Kidney (tissue), 14 donors: Measurements from ENCODE around the gene RAET1L. TPM values are rescaled to one million over a fixed set of nuclear protein-coding genes. Genes with fewer than 3 reads are reported as not detected.
"Not testable (repeated sequence)": the region's sequence is repeated elsewhere in the genome, so short reads cannot be mapped to it uniquely, and the experiment has no call there.

Experiments
- DNase-seq, 5 donors: peaks; one replicate each; pipeline ENCODE4 v3.0.0-alpha.2; 2013 to 2020
- FAIRE-seq: peaks from 2 replicates; lab custom pipeline; 2012; peaks lifted over from hg19 to GRCh38; lab: Jason Lieb, UNC
- H3K27ac ChIP-seq, 2 donors: one replicate each; pipeline ENCODE4 v1.7.0; 2013; ENCODE audit warnings: low read depth in 2 of 2, low read length in 2 of 2, inconsistent platforms in 1 of 2
- H3K27me3 ChIP-seq: one replicate; pipeline ENCODE4 v1.7.1; 2013; ENCODE audit warnings: low read length, inconsistent platforms; ENCODE audit not compliant: control insufficient read depth, insufficient read depth
- H3K36me3 ChIP-seq, 3 donors: one replicate each; pipeline versions ENCODE4 v1.7.0 to v1.7.1; 2013; ENCODE audit warnings: low read length in 3 of 3, control low read depth in 1 of 3, inconsistent platforms in 1 of 3; ENCODE audit not compliant: insufficient read depth in 3 of 3, control insufficient read depth in 2 of 3
- H3K4me1 ChIP-seq, 3 donors: one replicate each; pipeline versions ENCODE4 v1.7.0 to v1.7.1; 2013; ENCODE audit warnings: low read length in 3 of 3, inconsistent platforms in 1 of 3, low read depth in 1 of 3; ENCODE audit not compliant: control insufficient read depth in 2 of 3, insufficient read depth in 2 of 3
- H3K4me3 ChIP-seq, 3 donors: one replicate each; pipeline versions ENCODE4 v1.7.0 to v1.8.1; 2013; ENCODE audit warnings: low read length in 3 of 3, control low read depth in 1 of 3, inconsistent platforms in 1 of 3
- H3K9ac ChIP-seq, 3 donors: one replicate each; pipeline versions ENCODE4 v1.7.0 to v1.7.1; 2013; ENCODE audit warnings: low read length in 3 of 3, control low read depth in 1 of 3, inconsistent platforms in 1 of 3
- H3K9me3 ChIP-seq, 3 donors: one replicate each; pipeline versions ENCODE4 v1.7.0 to v1.7.1; 2013; ENCODE audit warnings: low read length in 3 of 3, control low read depth in 1 of 3, inconsistent platforms in 1 of 3; ENCODE audit not compliant: control insufficient read depth in 2 of 3, insufficient read depth in 1 of 3
- intact Hi-C: fragments of 100-400 bp; cut with DNase I; formaldehyde crosslinking; loops from one replicate; pipeline ENCODE4 v1.11.1; 2022
- polyA plus RNA-seq: library from polyadenylated mRNA; stranded (reverse); fragments of 350-450 nt; fragmentation: Illumina TruSeq; extraction: RNeasy Lipid Tissue Mini Kit (QIAGEN cat#74804); gene quantifications from one replicate; pipeline ENCODE4 v1.2.3, GENCODE V29; 2014; ENCODE audit warnings: low read depth, low replicate concordance; ENCODE audit not compliant: insufficient read depth
- total RNA-seq: library from RNA; stranded (reverse); fragmentation: NEBNext Ultra II Directional; extraction: Animal tissue kit (Norgen Biotek cat#: 25700); gene quantifications from one replicate; pipeline ENCODE4 v1.2.1, GENCODE V29; 2021
- TF ChIP-seq, protein P1 (sequence below): IDR thresholded peaks from 3 replicates; pipeline ENCODE4 v1.5.1; 2012; ENCODE audit warnings: mild to moderate bottlenecking, moderate library complexity, borderline replicate concordance; ENCODE audit not compliant: insufficient read depth; ENCODE audit errors: extremely low read depth
- donor health status: control.
- donor health status: control.
- donor health status: control.
- donor health status: control.
- donor health status: control.
- donor health status: DM: yes; HTN: yes; CAD: no.
- donor health status: Normal renal cell carcinoma (clear cell type).

RAET1L gene
- total and polyA plus RNA-seq, 2 donors from 2014 or later: 3.3 TPM; not detected in 1

DNA sequence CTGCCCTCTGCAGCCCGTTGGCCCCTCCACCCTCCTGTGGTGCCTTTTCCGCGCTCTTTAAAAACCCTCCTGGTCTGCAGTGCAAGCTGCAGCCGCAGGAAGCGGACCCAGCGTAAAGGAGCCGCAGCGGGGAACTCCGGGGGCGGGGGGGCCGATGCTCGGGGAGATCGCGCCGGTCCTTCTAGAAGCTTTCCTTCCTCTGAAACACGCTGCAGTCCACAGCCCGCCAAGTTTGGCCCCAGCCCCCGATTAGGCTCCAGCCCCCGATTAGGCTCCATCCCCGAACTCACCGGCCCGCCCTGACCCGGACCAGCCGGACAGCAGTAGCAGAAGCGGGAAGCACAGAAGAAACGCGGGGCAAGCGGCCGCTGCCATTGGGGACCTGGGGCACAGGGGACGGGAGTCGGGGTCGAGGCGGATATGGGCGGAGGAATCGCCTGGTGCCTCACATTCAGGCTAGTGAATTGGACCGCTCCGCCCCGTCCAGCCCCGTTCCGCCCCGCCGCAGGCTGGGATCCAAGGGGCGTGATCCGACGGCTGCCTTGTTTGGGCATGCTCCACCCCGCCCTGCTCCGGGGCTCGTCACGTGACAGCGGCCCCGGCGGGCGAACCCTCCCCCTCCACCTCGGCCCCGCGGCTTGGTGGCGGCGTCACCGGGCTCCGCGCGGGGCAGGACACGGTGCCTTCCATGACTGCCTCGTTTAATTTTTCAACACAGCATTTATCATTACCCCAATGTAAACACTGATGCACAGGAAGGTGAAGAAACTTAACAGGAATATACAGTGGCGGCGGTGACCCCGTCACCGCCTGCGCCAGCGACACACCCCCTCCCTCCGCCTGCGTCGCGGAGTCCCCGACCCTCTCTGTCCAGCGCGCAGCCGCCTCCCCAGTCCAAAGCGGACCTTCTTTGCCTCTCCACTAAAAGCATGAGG, 20.3 kb downstream of the RAET1L start:
- Histone ChIP-seq H3K36me3 (no peaks in the 10 kb centered on the region), H3K4me1 (peaks cover 0 to 6% (median 0%) of the 10 kb centered on the region in 3 donors), H3K9ac (peak overlapping the region in 2 of 3 donors; percentile 8 to 74), H3K9me3 (no peaks in the 10 kb centered on the region), H3K27ac (no peak overlapping the region), H3K27me3 (peaks cover 13% of the 10 kb centered on the region), H3K4me3 (peak overlapping the region; percentile 58 to 71 (median 62))
- DNase-seq: peak; percentile 93 to 98 (median 94)
- TF ChIP-seq, protein P1, sequence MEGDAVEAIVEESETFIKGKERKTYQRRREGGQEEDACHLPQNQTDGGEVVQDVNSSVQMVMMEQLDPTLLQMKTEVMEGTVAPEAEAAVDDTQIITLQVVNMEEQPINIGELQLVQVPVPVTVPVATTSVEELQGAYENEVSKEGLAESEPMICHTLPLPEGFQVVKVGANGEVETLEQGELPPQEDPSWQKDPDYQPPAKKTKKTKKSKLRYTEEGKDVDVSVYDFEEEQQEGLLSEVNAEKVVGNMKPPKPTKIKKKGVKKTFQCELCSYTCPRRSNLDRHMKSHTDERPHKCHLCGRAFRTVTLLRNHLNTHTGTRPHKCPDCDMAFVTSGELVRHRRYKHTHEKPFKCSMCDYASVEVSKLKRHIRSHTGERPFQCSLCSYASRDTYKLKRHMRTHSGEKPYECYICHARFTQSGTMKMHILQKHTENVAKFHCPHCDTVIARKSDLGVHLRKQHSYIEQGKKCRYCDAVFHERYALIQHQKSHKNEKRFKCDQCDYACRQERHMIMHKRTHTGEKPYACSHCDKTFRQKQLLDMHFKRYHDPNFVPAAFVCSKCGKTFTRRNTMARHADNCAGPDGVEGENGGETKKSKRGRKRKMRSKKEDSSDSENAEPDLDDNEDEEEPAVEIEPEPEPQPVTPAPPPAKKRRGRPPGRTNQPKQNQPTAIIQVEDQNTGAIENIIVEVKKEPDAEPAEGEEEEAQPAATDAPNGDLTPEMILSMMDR: no peak
- FAIRE-seq: no peak
- intact Hi-C loops: loop anchor here (5.0 kb wide), 1 partner anchor 68 kb away; no protein-coding TSS in a partner anchor

DNA sequence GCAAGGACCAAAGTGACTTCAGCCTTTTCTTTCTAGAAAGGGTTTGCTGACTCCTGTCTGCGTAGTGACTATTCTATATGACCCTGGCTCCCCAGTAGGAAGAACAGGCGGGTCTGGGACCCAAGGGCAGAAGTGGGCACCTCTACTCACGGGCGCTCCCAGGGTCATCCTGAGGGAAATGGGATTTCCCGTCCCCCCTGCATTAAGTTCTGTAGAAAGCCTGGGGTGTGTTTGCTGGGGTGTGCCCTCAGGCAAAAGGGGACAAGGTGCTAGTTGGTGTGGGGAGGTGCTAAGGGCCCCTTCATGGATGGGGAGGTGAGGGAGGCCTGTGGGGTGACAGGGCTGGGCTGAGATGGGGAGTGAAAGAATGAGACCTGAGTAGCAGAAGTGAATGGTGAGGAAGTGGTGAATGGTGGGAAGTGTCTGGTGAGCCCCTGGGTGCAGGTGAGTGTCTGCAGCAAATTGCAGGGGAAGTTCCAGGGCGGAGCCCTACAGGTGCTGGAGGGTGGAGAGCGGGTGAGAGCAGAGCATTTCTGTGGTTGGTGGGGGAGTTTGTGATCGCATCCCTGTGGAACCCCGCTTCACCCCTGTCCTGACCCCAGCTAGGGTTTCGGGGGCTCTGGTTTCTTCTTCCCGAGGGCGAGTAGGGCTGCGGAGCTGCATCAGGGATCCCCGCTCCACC, 21.1 kb downstream of the RAET1L start:
- Histone ChIP-seq H3K27me3 (peaks cover 7% of the 10 kb centered on the region), H3K9ac (no peak overlapping the region), H3K4me1 (peaks cover 0 to 6% (median 0%) of the 10 kb centered on the region in 3 donors), H3K9me3 (no peaks in the 10 kb centered on the region), H3K27ac (no peak overlapping the region), H3K36me3 (no peaks in the 10 kb centered on the region), H3K4me3 (peak overlapping the region in 1 of 3 donors; percentile 71)
- intact Hi-C loops: no loop called here
- FAIRE-seq (no peak), DNase-seq (no peak)
- TF ChIP-seq, protein P1: no peak

DNA sequence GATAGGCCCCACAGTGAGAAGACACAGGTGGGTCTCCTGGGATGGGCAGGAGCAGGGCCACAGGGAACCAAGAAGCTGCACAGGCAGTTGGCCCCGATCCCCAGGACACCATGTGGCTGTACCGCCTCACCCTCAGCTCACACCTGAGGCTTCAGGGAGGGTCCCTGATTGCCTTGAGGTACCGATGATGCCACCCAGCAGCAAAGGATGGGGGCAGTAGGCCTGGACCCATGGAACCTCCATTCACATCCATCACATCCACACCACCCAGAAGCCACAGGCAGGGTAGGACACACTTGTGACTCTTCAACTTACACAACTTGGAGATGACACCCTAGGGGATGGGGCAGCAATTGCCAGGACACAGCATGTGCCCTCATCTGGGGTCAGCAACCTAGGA, 21.7 kb downstream of the RAET1L start:
- H3K27ac ChIP-seq, H3K4me3 ChIP-seq, H3K4me1 ChIP-seq, DNase-seq, FAIRE-seq, H3K9me3 ChIP-seq, H3K9ac ChIP-seq, intact Hi-C loops, H3K27me3 ChIP-seq, H3K36me3 ChIP-seq: not testable (repeated sequence)

DNA sequence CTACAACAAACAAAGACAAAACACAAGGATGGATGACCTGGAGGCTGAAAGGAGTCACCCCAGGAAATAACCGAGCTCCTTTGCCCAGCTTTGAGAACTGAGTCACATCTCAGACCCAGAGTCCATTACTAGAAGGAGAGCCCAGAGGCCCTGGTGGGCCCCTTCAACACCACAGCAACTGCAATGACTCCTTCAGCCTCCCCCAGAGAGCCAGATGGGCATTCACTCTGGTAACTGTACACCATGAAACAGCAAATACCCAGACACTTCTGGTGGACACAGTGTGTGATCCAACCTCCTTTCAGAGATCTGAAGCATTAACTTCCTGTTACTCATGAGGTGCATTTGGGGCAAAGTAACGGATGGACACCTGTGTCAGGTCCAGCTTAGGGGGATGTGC, 22.6 kb downstream of the RAET1L start:
- H3K4me3 ChIP-seq: no peak overlapping the region
- no peaks in the 10 kb centered on the region for H3K9me3 ChIP-seq
- no peak for FAIRE-seq
- H3K4me1 ChIP-seq: peaks cover 0 to 6% (median 0%) of the 10 kb centered on the region in 3 donors
- intact Hi-C loops: no loop called here
- H3K9ac ChIP-seq: no peak overlapping the region
- no peaks in the 10 kb centered on the region for H3K36me3 ChIP-seq
- TF ChIP-seq, protein P1: no peak
- no peak for DNase-seq
- H3K27me3 ChIP-seq: peaks cover 2% of the 10 kb centered on the region
- H3K27ac ChIP-seq: no peak overlapping the region
